Measurements from ENCODE around the gene PRR36. TPM values are rescaled to one million over a fixed set of nuclear protein-coding genes. Genes with fewer than 3 reads are reported as not detected.

Gene PRR36
- total RNA-seq, 1 experiment from 2014 or later: 21.9 TPM

GRCh38 chr19:7900931-7901330, 26.7 kb upstream of the PRR36 start:
- ATAC-seq: no peak

DNA sequence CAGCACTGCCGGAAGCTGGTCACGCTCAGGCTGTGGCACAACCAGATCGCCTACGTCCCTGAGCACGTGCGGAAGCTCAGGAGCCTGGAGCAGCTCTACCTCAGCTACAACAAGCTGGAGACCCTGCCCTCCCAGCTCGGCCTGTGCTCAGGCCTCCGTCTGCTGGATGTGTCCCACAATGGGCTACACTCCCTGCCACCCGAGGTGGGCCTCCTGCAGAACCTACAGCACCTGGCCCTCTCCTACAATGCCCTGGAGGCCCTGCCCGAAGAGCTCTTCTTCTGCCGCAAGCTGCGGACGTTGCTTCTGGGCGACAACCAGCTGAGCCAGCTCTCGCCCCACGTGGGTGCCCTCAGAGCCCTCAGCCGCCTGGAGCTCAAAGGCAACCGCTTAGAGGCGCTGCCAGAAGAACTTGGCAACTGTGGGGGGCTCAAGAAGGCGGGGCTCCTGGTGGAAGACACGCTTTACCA, 26.2 kb upstream of the PRR36 start:
- ChIA-PET POLR2A (interaction anchor here (0.9 to 1.4 kb wide), 5 partner anchors 12 to 44 kb away, joined by 3 to 5 read pairs (median 3); partner anchors contain the start of genes LRRC8E and TIMM44), CTCF (interaction anchor here (0.5 to 5.0 kb wide), 11 partner anchors 12 to 86 kb away, joined by 4 to 70 read pairs (median 6); partner anchors contain the start of genes LRRC8E, PRR36, SNAPC2 and TIMM44)
- no peak overlapping the region for H3K27ac Mint-ChIP-seq
- H3K9me3 Mint-ChIP-seq: no peaks in the 10 kb centered on the region
- no peak overlapping the region for H3K4me3 Mint-ChIP-seq
- H3K27me3 Mint-ChIP-seq (ENCODE audit: low read depth): peaks cover 13% of the 10 kb centered on the region
- DNase-seq (ENCODE audit: low spot score) (no peak), ATAC-seq (no peak)
- H3K36me3 Mint-ChIP-seq: no peaks in the 10 kb centered on the region
- peaks cover 16% of the 10 kb centered on the region for H3K4me1 Mint-ChIP-seq
- TF ChIP-seq NFATC4 (CRISPR knock-in tag; IDR thresholded peaks at IDR 0.05): no peak
- TF ChIP-seq, protein P1, sequence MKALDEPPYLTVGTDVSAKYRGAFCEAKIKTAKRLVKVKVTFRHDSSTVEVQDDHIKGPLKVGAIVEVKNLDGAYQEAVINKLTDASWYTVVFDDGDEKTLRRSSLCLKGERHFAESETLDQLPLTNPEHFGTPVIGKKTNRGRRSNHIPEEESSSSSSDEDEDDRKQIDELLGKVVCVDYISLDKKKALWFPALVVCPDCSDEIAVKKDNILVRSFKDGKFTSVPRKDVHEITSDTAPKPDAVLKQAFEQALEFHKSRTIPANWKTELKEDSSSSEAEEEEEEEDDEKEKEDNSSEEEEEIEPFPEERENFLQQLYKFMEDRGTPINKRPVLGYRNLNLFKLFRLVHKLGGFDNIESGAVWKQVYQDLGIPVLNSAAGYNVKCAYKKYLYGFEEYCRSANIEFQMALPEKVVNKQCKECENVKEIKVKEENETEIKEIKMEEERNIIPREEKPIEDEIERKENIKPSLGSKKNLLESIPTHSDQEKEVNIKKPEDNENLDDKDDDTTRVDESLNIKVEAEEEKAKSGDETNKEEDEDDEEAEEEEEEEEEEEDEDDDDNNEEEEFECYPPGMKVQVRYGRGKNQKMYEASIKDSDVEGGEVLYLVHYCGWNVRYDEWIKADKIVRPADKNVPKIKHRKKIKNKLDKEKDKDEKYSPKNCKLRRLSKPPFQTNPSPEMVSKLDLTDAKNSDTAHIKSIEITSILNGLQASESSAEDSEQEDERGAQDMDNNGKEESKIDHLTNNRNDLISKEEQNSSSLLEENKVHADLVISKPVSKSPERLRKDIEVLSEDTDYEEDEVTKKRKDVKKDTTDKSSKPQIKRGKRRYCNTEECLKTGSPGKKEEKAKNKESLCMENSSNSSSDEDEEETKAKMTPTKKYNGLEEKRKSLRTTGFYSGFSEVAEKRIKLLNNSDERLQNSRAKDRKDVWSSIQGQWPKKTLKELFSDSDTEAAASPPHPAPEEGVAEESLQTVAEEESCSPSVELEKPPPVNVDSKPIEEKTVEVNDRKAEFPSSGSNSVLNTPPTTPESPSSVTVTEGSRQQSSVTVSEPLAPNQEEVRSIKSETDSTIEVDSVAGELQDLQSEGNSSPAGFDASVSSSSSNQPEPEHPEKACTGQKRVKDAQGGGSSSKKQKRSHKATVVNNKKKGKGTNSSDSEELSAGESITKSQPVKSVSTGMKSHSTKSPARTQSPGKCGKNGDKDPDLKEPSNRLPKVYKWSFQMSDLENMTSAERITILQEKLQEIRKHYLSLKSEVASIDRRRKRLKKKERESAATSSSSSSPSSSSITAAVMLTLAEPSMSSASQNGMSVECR (CRISPR knock-in tag; IDR thresholded peaks at IDR 0.05; ENCODE audit: borderline replicate concordance): no peak
- TF ChIP-seq ZNF416 (CRISPR knock-in tag; IDR thresholded peaks at IDR 0.05): no peak
- TF ChIP-seq, protein P2, sequence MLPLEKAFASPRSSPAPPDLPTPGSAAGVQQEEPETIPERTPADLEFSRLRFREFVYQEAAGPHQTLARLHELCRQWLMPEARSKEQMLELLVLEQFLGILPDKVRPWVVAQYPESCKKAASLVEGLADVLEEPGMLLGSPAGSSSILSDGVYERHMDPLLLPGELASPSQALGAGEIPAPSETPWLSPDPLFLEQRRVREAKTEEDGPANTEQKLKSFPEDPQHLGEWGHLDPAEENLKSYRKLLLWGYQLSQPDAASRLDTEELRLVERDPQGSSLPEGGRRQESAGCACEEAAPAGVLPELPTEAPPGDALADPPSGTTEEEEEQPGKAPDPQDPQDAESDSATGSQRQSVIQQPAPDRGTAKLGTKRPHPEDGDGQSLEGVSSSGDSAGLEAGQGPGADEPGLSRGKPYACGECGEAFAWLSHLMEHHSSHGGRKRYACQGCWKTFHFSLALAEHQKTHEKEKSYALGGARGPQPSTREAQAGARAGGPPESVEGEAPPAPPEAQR (CRISPR knock-in tag; IDR thresholded peaks at IDR 0.05): no peak
- TF ChIP-seq FOXK1 (CRISPR knock-in tag; IDR thresholded peaks at IDR 0.05): no peak
- TF ChIP-seq ZNF671 (CRISPR knock-in tag; IDR thresholded peaks at IDR 0.05): no peak

More at GRCh38 chr19:7900931-7901330, 26.7 kb upstream of the PRR36 start:
- H3K27me3 Mint-ChIP-seq (ENCODE audit: low read depth): peaks cover 13% of the 10 kb centered on the region
- DNase-seq (ENCODE audit: low spot score): no peak
- H3K27ac Mint-ChIP-seq: no peak overlapping the region
- H3K4me1 Mint-ChIP-seq: peaks cover 20% of the 10 kb centered on the region
- TF ChIP-seq, protein P2 (CRISPR knock-in tag; IDR thresholded peaks at IDR 0.05): no peak
- TF ChIP-seq CDX4 (CRISPR knock-in tag; IDR thresholded peaks at IDR 0.05; ENCODE audit: borderline replicate concordance): no peak
- TF ChIP-seq ETV6 (CRISPR knock-in tag; IDR thresholded peaks at IDR 0.05): no peak
- TF ChIP-seq JUN (CRISPR knock-in tag; IDR thresholded peaks at IDR 0.05): no peak
- TF ChIP-seq ZNF219 (CRISPR knock-in tag; IDR thresholded peaks at IDR 0.05; ENCODE audit: borderline replicate concordance): no peak
- TF ChIP-seq, protein P3, sequence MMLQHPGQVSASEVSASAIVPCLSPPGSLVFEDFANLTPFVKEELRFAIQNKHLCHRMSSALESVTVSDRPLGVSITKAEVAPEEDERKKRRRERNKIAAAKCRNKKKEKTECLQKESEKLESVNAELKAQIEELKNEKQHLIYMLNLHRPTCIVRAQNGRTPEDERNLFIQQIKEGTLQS (CRISPR knock-in tag; conservative IDR thresholded peaks at IDR 0.05): no peak
- no peak for TF ChIP-seq SP1 (CRISPR knock-in tag; conservative IDR thresholded peaks at IDR 0.05)
- TF ChIP-seq TEAD4 (CRISPR knock-in tag; IDR thresholded peaks at IDR 0.05): no peak
- no peak for TF ChIP-seq JAZF1 (CRISPR knock-in tag; IDR thresholded peaks at IDR 0.05)
- no peak for TF ChIP-seq GABPB1 (CRISPR knock-in tag; IDR thresholded peaks at IDR 0.05)
- TF ChIP-seq NFATC4 (CRISPR knock-in tag; IDR thresholded peaks at IDR 0.05): no peak
- no peak for TF ChIP-seq AFF4 (CRISPR knock-in tag; IDR thresholded peaks at IDR 0.05; ENCODE audit: borderline replicate concordance)
- TF ChIP-seq SOX15 (CRISPR knock-in tag; IDR thresholded peaks at IDR 0.05): no peak
- no peak for TF ChIP-seq CBFB (CRISPR knock-in tag; IDR thresholded peaks at IDR 0.05; ENCODE audit: low read depth)
- TF ChIP-seq, protein P4, sequence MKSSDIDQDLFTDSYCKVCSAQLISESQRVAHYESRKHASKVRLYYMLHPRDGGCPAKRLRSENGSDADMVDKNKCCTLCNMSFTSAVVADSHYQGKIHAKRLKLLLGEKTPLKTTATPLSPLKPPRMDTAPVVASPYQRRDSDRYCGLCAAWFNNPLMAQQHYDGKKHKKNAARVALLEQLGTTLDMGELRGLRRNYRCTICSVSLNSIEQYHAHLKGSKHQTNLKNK (CRISPR knock-in tag; IDR thresholded peaks at IDR 0.05): no peak
- ChIA-PET CTCF (interaction anchor here (0.5 to 5.0 kb wide), 12 partner anchors 12 to 1027 kb away, joined by 3 to 70 read pairs (median 6); partner anchors contain the start of genes LRRC8E, PRR36, SNAPC2 and TIMM44), POLR2A (interaction anchor here (1.1 to 1.4 kb wide), 3 partner anchors 13 to 43 kb away, joined by 3 to 5 read pairs (median 3); partner anchors contain the start of genes LRRC8E and TIMM44)
- no peak overlapping the region for H3K4me3 Mint-ChIP-seq
- no peaks in the 10 kb centered on the region for H3K36me3 Mint-ChIP-seq
- H3K9me3 Mint-ChIP-seq: no peaks in the 10 kb centered on the region
